HepG2 (cell line): Measurements from ENCODE around the gene NUTF2. TPM values are rescaled to one million over a fixed set of nuclear protein-coding genes. Genes with fewer than 3 reads are reported as not detected.
A peak's percentile ranks its signal among the peaks of the same experiment; 100 is the strongest.

ENCODE experiments used
- AKAP8 ChIP-seq: sonication (generic); formaldehyde crosslinking; IDR thresholded peaks from 2 replicates; pipeline ENCODE4 v1.5.1; 2020; ENCODE audit warnings: mild to moderate bottlenecking, missing genetic modification reagents
- ARID2 ChIP-seq: sonication (generic); formaldehyde crosslinking; IDR thresholded peaks from 2 replicates; pipeline ENCODE4 v1.8.1; 2022; ENCODE audit warnings: mild to moderate bottlenecking, missing genetic modification reagents, borderline replicate concordance
- ATAD3A ChIP-seq: sonication (generic); formaldehyde crosslinking; IDR thresholded peaks from 2 replicates; pipeline ENCODE4 v1.4.0; 2020; ENCODE audit warnings: missing genetic modification reagents
- ETV6 ChIP-seq: sonication (generic); formaldehyde crosslinking; conservative IDR thresholded peaks from 2 replicates; pipeline ENCODE4 v1.4.0; 2020; ENCODE audit warnings: missing genetic modification reagents
- LCORL ChIP-seq, 2 experiments: fragments of 450-650 bp in 1 of 2; sonication (generic) in 1 of 2; formaldehyde crosslinking in 1 of 2; IDR thresholded peaks; 2 replicates each; pipeline versions ENCODE4 v1.5.0 to v1.6.1; 2017 to 2020; ENCODE audit warnings: antibody characterized with exemption in 1 of 2, missing genetic modification reagents in 1 of 2
- MAF1 ChIP-seq: sonication (generic); formaldehyde crosslinking; IDR thresholded peaks from 2 replicates; pipeline ENCODE4 v1.5.0; 2020; ENCODE audit warnings: missing genetic modification reagents, borderline replicate concordance
- MEIS1 ChIP-seq: sonication (generic); formaldehyde crosslinking; IDR thresholded peaks from 2 replicates; pipeline ENCODE4 v1.9.0; 2021; ENCODE audit warnings: mild to moderate bottlenecking, missing genetic modification reagents, moderate library complexity, borderline replicate concordance
- PLRG1 ChIP-seq: fragments of 450-650 bp; conservative IDR thresholded peaks from 2 replicates; pipeline ENCODE4 v1.6.1; 2016
- RAD21 ChIP-seq: fragments of 450-650 bp; formaldehyde crosslinking; IDR thresholded peaks from 2 replicates; pipeline ENCODE4 v1.5.0; 2020; ENCODE audit warnings: mild to moderate bottlenecking
- RFXAP ChIP-seq: sonication (generic); formaldehyde crosslinking; IDR thresholded peaks from 2 replicates; pipeline ENCODE4 v1.4.0; 2020; ENCODE audit warnings: missing genetic modification reagents, borderline replicate concordance
- SMC3 ChIP-seq: IDR thresholded peaks from 2 replicates; pipeline ENCODE4 v1.6.1; 2011; ENCODE audit warnings: low read length, improper control_type of control experiment
- SNAPC2 ChIP-seq: sonication (generic); formaldehyde crosslinking; IDR thresholded peaks from 2 replicates; pipeline ENCODE4 v1.8.1; 2022; ENCODE audit warnings: mild to moderate bottlenecking, missing genetic modification reagents
- ZBTB7A ChIP-seq: sonication (generic); formaldehyde crosslinking; IDR thresholded peaks from 2 replicates; pipeline ENCODE4 v1.8.0; 2022; ENCODE audit warnings: mild to moderate bottlenecking, missing genetic modification reagents
- ZNF33B ChIP-seq: sonication (generic); formaldehyde crosslinking; IDR thresholded peaks from 2 replicates; pipeline ENCODE4 v1.5.1; 2020; ENCODE audit warnings: mild to moderate bottlenecking, missing genetic modification reagents
- ZNF34 ChIP-seq: sonication (generic); formaldehyde crosslinking; IDR thresholded peaks from 2 replicates; pipeline ENCODE4 v1.4.0; 2020; ENCODE audit warnings: mild to moderate bottlenecking, missing genetic modification reagents, borderline replicate concordance
- ZNF382 ChIP-seq: sonication (generic); formaldehyde crosslinking; IDR thresholded peaks from 2 replicates; pipeline ENCODE4 v1.5.0; 2020; ENCODE audit warnings: missing genetic modification reagents, mild to moderate bottlenecking, borderline replicate concordance
- ZNF83 ChIP-seq: sonication (generic); formaldehyde crosslinking; IDR thresholded peaks from 2 replicates; pipeline ENCODE4 v1.4.0; 2020; ENCODE audit warnings: missing genetic modification reagents, mild to moderate bottlenecking, borderline replicate concordance
- polyA plus RNA-seq, 8 experiments: library from polyadenylated mRNA; depleted of rRNA in 3 of 8; stranded (reverse) in 7 of 8; unstranded in 1 of 8; fragments of >200 nt; fragmentation: Illumina TruSeq in 4 of 8; extraction: Trizol in 4 of 8; gene quantifications; 2 replicates each; pipeline versions ENCODE4 v1.2.1 to v1.2.3, GENCODE V29; 2011 to 2016; ENCODE audit warnings: low read depth in 4 of 8, missing spikeins in 1 of 8, mixed read lengths in 1 of 8; ENCODE audit not compliant: insufficient read depth in 1 of 8
- total RNA-seq, 5 experiments: library from RNA; depleted of rRNA; stranded (reverse); fragments of >200 nt; fragmentation: Illumina TruSeq; extraction: Trizol; gene quantifications; 2 replicates each; pipeline ENCODE4 v1.2.3, GENCODE V29; 2016; ENCODE audit warnings: low read depth in 1 of 5
- TF ChIP-seq, protein P1 (sequence below): sonication (generic); formaldehyde crosslinking; IDR thresholded peaks from 2 replicates; pipeline ENCODE4 v1.4.0; 2020; ENCODE audit warnings: mild to moderate bottlenecking, missing genetic modification reagents
- TF ChIP-seq, protein P2 (sequence below): IDR thresholded peaks from 2 replicates; pipeline ENCODE4 v1.6.1; 2016; ENCODE audit warnings: control low read depth
- TF ChIP-seq, protein P3 (sequence below): sonication (generic); formaldehyde crosslinking; IDR thresholded peaks from 2 replicates; pipeline ENCODE4 v1.5.0; 2020; ENCODE audit warnings: mild to moderate bottlenecking, missing genetic modification reagents, borderline replicate concordance
- TF ChIP-seq, protein P4 (sequence below): sonication (generic); formaldehyde crosslinking; IDR thresholded peaks from 2 replicates; pipeline ENCODE4 v1.9.0; 2022; ENCODE audit warnings: low read depth, missing genetic modification reagents
- TF ChIP-seq, protein P5 (sequence below): IDR thresholded peaks from 2 replicates; pipeline ENCODE4 v1.6.1; 2016; ENCODE audit warnings: missing compliant biosample characterization, missing genetic modification reagents, borderline replicate concordance

Gene NUTF2
- total and polyA plus RNA-seq, 2 of the 13 experiments (the other 11 are each of a cell fraction or from before 2014, with no cell fraction given): 168 to 214 TPM

DNA sequence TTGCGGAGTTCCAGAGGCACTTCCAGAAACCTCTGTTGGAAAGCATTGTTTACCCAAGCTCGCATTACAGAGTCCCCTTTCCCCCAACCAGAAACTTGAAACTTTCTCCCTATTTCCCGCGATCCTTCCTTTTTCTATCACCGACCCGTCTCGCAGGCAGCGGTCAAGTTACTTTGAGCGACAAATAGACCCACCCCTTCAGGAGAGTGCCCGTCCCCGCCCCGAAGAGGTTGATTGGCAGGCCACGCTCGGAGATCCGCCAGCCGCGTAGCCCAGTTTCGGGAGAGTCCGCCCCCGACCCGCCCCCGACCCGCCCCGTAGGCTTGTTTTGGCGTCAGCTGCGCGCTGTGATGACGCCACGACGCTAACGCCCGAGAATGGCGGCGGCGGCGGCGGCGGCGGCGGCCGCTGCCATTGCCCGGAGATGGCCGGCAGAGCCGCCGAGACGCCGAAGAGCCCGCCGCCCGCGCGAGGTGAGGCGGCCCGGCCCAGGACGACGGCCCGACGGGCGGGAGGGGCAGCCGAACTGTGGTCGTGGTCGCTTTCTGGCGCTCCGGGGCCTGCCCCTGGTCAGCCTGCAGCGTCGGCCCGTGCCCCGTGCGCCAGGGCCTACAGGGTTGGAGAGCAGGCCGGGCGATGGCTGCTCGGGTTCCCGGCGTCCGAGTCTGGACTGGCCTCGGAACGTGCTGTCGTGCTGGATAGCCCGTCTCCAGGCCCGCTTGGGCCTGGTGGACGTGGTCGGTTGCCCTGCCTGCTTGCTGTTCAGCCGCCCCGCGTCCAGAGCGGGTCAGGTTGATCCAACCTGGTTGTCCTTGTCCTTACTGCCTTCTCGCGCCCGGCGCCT is 46.4 kb downstream of the NUTF2 start, which contains the start of gene PSKH1 (continued):
- no peak for TF ChIP-seq PLRG1
- peak; percentile 74; the same call in 1 of the 2 replicates for TF ChIP-seq ZNF83
- TF ChIP-seq, protein P1, sequence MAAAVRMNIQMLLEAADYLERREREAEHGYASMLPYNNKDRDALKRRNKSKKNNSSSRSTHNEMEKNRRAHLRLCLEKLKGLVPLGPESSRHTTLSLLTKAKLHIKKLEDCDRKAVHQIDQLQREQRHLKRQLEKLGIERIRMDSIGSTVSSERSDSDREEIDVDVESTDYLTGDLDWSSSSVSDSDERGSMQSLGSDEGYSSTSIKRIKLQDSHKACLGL: peak; percentile 76
- TF ChIP-seq, protein P2, sequence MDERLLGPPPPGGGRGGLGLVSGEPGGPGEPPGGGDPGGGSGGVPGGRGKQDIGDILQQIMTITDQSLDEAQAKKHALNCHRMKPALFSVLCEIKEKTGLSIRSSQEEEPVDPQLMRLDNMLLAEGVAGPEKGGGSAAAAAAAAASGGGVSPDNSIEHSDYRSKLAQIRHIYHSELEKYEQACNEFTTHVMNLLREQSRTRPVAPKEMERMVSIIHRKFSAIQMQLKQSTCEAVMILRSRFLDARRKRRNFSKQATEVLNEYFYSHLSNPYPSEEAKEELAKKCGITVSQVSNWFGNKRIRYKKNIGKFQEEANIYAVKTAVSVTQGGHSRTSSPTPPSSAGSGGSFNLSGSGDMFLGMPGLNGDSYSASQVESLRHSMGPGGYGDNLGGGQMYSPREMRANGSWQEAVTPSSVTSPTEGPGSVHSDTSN (CRISPR knock-in tag): peak; percentile 93
- TF ChIP-seq ARID2: no peak
- peak; percentile 57; the same call in 1 of the 2 replicates for TF ChIP-seq RFXAP (CRISPR knock-in tag)
- TF ChIP-seq ATAD3A: no peak
- no peak for TF ChIP-seq AKAP8
- peak; percentile 30; the same call in 1 of the 2 replicates for TF ChIP-seq ZNF34 (CRISPR knock-in tag)
- TF ChIP-seq ZNF33B (CRISPR knock-in tag): no peak
- no peak; the same call in none of the 2 replicates for TF ChIP-seq MEIS1
- peak; percentile 67 for TF ChIP-seq RAD21 (CRISPR knock-in tag)
- TF ChIP-seq, protein P3, sequence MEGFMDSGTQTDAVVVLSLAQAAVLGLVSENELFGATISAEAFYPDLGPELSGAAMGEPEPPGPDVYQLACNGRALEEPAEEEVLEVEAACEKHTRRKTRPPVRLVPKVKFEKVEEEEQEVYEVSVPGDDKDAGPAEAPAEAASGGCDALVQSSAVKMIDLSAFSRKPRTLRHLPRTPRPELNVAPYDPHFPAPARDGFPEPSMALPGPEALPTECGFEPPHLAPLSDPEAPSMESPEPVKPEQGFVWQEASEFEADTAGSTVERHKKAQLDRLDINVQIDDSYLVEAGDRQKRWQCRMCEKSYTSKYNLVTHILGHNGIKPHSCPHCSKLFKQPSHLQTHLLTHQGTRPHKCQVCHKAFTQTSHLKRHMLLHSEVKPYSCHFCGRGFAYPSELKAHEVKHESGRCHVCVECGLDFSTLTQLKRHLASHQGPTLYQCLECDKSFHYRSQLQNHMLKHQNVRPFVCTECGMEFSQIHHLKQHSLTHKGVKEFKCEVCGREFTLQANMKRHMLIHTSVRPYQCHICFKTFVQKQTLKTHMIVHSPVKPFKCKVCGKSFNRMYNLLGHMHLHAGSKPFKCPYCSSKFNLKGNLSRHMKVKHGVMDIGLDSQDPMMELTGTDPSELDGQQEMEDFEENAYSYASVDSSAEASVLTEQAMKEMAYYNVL (CRISPR knock-in tag): peak; percentile 53; the same call in 1 of the 2 replicates
- peak; percentile 79; the same call in 1 of the 2 replicates for TF ChIP-seq ETV6 (CRISPR knock-in tag)
- no peak for TF ChIP-seq ZNF382 (CRISPR knock-in tag)
- TF ChIP-seq MAF1 (CRISPR knock-in tag): peak; percentile 23
- TF ChIP-seq SNAPC2 (CRISPR knock-in tag): no peak
- peak; percentile 21; the same call in 1 of the 2 replicates for TF ChIP-seq LCORL (IDR thresholded peaks at IDR 0.05)
- TF ChIP-seq LCORL (CRISPR knock-in tag; IDR thresholded peaks at IDR 0.05): no peak
- TF ChIP-seq, protein P4, sequence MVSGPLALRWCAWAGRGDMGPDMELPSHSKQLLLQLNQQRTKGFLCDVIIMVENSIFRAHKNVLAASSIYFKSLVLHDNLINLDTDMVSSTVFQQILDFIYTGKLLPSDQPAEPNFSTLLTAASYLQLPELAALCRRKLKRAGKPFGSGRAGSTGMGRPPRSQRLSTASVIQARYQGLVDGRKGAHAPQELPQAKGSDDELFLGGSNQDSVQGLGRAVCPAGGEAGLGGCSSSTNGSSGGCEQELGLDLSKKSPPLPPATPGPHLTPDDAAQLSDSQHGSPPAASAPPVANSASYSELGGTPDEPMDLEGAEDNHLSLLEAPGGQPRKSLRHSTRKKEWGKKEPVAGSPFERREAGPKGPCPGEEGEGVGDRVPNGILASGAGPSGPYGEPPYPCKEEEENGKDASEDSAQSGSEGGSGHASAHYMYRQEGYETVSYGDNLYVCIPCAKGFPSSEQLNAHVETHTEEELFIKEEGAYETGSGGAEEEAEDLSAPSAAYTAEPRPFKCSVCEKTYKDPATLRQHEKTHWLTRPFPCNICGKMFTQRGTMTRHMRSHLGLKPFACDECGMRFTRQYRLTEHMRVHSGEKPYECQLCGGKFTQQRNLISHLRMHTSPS (CRISPR knock-in tag): peak; percentile 37; the same call in 1 of the 2 replicates
- TF ChIP-seq, protein P5, sequence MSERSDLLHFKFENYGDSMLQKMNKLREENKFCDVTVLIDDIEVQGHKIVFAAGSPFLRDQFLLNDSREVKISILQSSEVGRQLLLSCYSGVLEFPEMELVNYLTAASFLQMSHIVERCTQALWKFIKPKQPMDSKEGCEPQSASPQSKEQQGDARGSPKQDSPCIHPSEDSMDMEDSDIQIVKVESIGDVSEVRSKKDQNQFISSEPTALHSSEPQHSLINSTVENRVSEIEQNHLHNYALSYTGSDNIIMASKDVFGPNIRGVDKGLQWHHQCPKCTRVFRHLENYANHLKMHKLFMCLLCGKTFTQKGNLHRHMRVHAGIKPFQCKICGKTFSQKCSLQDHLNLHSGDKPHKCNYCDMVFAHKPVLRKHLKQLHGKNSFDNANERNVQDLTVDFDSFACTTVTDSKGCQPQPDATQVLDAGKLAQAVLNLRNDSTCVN (CRISPR knock-in tag): no peak
- TF ChIP-seq SMC3: no peak; the same call in 1 of the 2 replicates
- 0 out of 2 replicates have a peak, but pooled peaks have one; percentile 49 for TF ChIP-seq ZBTB7A (CRISPR knock-in tag)
